ENCODE data around the gene HLA-DQB1. TPM values are rescaled to one million over a fixed set of nuclear protein-coding genes. Genes with fewer than 3 reads are reported as not detected.
"Not testable (repeated sequence)": the region's sequence is repeated elsewhere in the genome, so short reads cannot be mapped to it uniquely, and the experiment has no call there.

Gene HLA-DQB1
- polyA plus RNA-seq, 3 donors: 6.9 to 11.4 (median 7.7) TPM

- no peak for DNase-seq (ENCODE audit: extremely low read depth in 1 of 11, low read depth in 9 of 11, low spot score in 4 of 11)
These were observed 26.7 kb downstream of the HLA-DQB1 start for GRCh38 chr6:32639440-32640394.

- DNase-seq (ENCODE audit: extremely low read depth in 1 of 11, low read depth in 9 of 11, low spot score in 4 of 11): no peak
These were observed 27.8 kb downstream of the HLA-DQB1 start for GRCh38 chr6:32638532-32639219.

DNA sequence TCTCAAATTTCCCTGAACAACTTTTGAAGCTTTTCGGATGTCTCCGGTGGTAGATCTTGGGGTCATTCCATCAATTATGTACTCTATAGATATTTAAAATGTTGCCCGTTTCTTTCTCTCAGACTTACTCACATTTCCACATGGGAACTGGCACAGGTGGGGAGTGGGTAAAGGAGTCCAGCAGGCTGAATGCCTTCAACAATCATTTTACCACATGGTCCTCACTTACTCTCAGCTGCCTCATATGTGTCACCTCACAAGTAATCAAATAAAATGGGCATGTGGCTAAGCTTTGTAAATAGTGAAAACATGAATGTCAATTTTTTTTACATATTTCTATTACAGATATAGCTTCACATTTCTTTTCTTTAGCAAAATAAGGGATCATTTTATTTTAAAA lies 28.6 kb downstream of the HLA-DQB1 start:
- DNase-seq (ENCODE audit: extremely low read depth in 1 of 11, low read depth in 9 of 11, low spot score in 4 of 11): no peak

- DNase-seq (ENCODE audit: extremely low read depth in 1 of 11, low read depth in 9 of 11, low spot score in 4 of 11): no peak
These were observed 29.1 kb downstream of the HLA-DQB1 start, which contains the start of gene HLA-DQA1 for GRCh38 chr6:32637219-32637880. TSS of gene HLA-DQA1 (plus strand) at chr6:32637406. CDS start at chr6:32637459, 53 bp downstream.

- no peak for DNase-seq (ENCODE audit: extremely low read depth in 1 of 11, low read depth in 9 of 11, low spot score in 4 of 11)
These were observed 30.8 kb downstream of the HLA-DQB1 start for GRCh38 chr6:32635526-32636123.

DNA sequence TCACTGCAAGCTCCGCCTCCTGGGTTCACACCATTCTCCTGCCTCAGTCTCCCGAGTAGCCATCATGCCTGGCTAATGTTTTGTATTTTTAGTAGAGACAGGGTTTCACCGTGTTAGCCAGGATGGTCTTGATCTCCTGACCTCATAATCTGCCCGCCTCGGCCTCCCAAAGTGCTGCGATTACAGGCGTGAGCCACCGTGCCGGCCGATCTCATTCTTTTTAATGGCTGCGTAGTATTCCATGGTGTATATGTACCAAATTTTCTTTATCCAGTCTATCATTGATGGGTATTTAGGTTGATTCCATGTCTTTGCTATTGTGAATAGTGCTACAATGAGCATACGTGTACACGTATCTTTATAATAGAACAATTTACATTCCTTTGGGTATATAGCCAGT lies 36.7 kb downstream of the HLA-DQB1 start:
- not testable (repeated sequence) for DNase-seq (ENCODE audit: extremely low read depth in 1 of 11, low read depth in 9 of 11, low spot score in 4 of 11)

- no peak for DNase-seq (ENCODE audit: extremely low read depth in 1 of 11, low read depth in 9 of 11, low spot score in 4 of 11)
These were observed 38.6 kb downstream of the HLA-DQB1 start for GRCh38 chr6:32627831-32628230.

GRCh38 chr6:32627249-32627648 lies 39.2 kb downstream of the HLA-DQB1 start:
- DNase-seq (ENCODE audit: extremely low read depth in 1 of 11, low read depth in 9 of 11, low spot score in 4 of 11): no peak

- DNase-seq (ENCODE audit: extremely low read depth in 1 of 11, low read depth in 9 of 11, low spot score in 4 of 11): no peak
These were observed 41.3 kb downstream of the HLA-DQB1 start for GRCh38 chr6:32625137-32625536.

DNA sequence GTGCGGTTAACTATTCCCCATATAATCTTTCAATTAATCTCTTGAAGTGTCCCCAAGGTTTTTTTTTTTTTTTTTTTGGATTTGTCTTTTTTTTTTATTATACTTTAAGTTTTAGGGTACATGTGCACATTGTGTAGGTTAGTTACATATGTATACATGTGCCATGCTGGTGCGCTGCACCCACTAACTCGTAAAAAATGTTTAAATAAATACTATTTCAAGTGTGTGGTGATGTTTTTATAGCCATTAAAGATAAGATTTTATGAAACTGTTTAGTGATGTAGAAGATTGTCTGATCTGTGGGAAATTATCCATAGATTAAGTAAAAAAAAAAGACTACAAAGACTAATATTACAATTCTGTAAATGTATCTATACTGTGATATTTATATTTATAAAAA lies 41.9 kb downstream of the HLA-DQB1 start:
- no peak for DNase-seq (ENCODE audit: extremely low read depth in 1 of 11, low read depth in 9 of 11, low spot score in 4 of 11)

DNA sequence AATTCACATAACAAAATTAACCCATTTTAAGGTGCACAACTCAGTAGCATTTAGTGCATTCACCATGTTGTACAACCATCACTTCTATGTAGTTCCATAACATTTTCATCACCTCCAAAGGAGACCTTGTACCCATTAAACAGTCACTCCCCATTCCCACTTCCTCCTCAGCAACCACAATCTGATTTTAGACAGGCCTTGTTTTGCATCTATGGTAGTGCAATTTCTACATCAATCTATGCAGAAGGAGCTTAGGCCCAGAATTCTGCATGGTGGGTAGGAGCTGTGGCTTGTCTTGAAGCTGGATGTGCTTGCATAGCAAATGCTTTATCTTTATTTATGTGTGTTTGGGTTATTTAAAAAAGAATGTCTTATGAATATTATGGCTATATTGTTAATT lies 42.8 kb downstream of the HLA-DQB1 start:
- no peak for DNase-seq (ENCODE audit: extremely low read depth in 1 of 11, low read depth in 9 of 11, low spot score in 4 of 11)

DNA sequence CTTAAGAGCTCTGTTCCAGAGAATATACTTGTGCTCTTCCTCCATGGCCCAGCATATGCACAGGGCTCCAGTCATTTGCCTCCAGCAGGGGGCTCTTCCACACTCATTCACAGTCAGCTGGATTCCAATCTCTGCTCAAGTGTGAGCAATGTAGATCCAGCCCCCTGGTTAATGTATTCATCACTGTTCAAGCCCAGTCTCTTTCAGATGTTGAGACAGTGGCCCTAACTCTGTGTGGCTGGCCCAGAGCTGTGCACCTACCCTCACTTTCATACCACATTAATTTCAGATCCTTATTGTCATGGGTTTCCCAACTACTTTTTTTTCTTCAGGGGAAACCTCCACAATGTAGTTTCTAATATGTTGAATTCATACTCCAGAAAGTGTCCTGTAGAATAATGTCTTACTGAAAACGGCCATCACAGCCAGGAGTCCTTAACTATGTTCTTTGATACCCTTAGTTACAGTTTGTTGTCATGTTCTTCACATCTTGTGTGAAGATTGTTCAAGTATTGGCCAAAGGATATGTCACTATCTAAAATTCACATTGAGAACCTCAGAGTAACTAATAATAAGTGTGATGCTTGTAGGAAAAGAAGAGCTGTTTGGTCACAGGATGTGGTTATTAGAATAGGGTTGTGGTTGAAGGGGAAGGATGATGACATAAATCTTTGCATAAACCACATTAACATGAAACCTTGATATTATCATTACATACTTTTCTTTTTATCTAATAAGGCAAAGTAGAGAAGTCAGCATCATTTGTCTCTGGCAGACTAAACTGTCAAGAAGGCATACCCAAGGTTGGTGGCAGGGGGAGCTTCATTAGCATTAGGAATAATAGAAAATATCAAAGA lies 43.7 kb downstream of the HLA-DQB1 start:
- peak in 1 of 11 donors; percentile 45 for DNase-seq (ENCODE audit: extremely low read depth in 1 of 11, low read depth in 9 of 11, low spot score in 4 of 11)

GRCh38 chr6:32621372-32621771 lies 45.1 kb downstream of the HLA-DQB1 start:
- no peak for DNase-seq (ENCODE audit: extremely low read depth in 1 of 11, low read depth in 9 of 11, low spot score in 4 of 11)

- DNase-seq (ENCODE audit: extremely low read depth in 1 of 11, low read depth in 9 of 11, low spot score in 4 of 11): no peak
These were observed 48.7 kb downstream of the HLA-DQB1 start for GRCh38 chr6:32617751-32618150.

GRCh38 chr6:32615885-32616532 lies 50.4 kb downstream of the HLA-DQB1 start:
- no peak for DNase-seq (ENCODE audit: extremely low read depth in 1 of 11, low read depth in 9 of 11, low spot score in 4 of 11)

- DNase-seq (ENCODE audit: extremely low read depth in 1 of 11, low read depth in 9 of 11, low spot score in 4 of 11): no peak
These were observed 51.9 kb downstream of the HLA-DQB1 start for GRCh38 chr6:32614366-32615081.

DNA sequence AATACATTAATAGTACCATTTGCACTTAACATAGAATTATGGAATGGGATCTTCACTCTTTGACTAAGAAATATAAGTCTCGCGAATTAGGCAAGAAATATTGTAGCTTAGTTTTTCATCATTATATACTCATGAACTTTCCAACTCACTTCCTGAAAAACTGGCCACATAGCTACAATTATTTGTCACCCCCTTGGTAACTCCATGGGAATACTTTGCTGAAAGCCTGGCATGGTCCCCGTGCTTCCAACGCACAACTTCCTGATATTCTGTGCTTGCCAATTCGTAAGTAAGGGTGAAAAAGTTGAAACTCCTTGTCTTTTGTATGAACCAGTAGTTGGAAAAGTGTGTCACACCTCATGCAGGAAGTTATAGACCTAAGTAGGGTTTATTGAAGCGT lies 53.0 kb downstream of the HLA-DQB1 start:
- no peak for DNase-seq (ENCODE audit: extremely low read depth in 1 of 11, low read depth in 9 of 11, low spot score in 4 of 11)

Data from renal cortex interstitium (tissue), 11 donors.